Superior temporal gyrus (tissue), 1 donor: ENCODE measurements around the gene NOC2L.
A peak's percentile ranks its signal among the peaks of the same experiment; 100 is the strongest.

ENCODE experiments used
- DNase-seq: peaks from one replicate; pipeline ENCODE4 v3.0.0-alpha.2; 2016; ENCODE audit errors: extremely low spot score

Gene NOC2L

DNA sequence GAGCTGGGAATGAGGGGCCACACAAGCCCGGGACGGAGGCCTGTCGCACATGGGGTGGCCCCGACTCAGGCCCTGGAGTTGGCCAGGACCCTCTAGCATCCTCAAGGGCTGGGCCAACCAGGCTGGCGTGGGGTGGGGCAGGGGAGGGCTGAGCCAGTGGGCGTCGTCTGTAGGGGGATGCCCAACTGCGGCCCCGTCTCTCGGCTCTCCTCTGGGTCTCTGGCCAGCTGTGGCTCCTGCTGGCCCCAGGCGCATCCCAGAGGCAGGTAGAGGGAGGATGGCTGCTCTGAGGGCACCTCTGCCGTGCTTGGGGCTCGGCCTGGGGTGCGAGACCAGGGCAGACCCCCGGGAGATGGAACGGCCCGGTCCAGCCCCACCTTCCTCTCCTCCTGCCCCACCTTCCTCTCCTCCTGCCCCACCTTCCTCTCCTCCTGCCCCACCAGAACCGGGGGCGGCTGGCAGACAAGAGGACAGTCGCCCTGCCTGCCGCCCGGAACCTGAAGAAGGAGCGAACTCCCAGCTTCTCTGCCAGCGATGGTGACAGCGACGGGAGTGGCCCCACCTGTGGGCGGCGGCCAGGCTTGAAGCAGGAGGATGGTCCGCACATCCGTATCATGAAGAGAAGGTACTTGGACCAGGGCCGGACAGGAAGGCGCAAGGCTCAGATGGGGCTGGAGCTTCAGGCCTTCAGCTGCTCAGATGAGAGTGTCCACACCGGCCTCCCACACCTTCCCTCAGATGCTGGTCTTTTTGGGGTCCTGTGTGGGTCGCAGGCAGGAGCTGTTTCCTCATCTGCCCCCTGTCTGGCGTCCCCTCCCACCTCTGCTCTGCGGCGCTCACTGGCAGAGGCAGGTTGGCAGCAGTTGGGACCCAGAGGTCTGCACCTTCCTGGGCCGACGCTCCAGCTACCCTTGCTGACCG lies 29.1 kb downstream of the NOC2L start:
- no peak for DNase-seq

DNA sequence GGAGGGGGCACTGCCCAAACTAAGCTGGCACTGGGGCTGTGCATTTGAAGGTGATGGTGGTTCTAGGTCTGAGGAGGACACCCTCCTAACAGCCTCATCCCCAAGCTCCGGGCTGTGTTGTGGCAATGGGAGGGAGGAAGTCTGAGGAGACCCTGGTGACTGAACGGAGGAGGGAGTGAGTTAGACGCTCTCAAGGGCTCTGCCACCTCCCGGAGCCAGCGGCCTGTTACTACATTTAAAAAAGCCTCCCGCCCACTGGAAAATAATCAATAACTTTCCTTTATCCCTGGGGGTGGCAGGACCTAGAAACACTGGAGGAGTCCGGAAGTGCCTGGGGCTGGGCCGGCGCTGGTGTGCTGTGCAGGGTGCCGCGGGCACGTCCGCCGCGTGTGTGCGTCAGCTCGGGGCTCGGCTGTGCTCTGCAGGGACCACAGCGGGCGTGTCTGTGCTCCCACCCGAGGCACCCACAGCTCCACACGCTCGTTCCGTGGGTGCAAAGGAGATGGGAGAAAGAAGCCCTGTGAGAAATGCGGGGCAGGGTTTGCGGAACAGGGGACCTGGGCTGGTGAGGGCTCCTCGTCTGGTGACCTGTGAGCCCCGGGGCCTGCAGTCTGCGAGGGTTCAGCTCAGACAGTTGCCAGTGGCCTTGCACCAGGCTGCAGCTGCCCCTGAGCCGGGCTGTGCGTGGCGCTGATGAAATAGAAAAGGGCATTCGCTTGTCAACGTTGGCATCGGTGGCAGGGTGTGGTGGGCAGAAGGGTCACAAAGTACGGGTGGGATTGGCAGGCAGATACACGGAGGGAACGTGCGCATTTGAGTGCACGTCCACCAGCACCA lies 30.0 kb downstream of the NOC2L start:
- DNase-seq: no peak

DNA sequence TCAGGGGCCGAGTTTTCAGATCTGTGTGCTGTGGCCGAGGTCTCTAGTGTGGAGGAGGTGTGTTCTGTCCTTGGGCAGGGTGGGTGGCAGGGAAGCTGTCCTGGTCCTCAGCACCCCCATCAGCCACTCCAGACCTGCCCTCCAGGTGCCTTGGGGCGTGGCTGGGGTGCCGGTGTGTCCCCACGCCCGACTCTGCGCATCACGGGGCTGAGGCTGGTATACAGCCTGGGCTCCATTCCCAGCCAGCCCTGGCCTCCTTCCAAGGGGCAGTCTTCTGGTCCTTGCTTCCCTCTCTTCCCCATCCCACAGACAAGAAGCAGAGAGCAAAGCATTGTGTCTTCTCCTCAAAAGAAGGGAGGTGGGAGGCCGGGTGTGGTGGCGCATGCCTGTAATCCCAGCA lies 31.3 kb downstream of the NOC2L start:
- no peak for DNase-seq

DNA sequence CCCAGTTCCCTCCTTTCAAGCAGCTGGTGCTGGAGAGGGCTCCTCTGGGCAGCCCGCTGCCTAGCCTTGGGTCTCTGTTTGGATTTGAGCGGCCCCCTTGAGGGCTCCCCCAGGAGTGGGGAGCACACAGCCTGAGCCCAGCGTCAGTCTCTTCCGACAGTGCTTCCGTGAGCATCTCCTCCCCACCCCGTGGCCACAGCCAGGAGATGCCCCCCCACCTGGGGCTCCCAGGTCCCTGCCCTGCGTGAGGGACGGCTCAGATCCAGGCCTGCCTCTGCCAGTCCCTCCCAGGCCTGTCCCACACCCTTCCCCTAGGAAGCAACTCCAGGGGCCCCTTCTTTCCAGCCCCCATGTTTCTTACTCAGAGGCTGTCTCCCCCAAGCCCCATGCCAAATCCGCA lies 31.8 kb downstream of the NOC2L start:
- no peak for DNase-seq

DNA sequence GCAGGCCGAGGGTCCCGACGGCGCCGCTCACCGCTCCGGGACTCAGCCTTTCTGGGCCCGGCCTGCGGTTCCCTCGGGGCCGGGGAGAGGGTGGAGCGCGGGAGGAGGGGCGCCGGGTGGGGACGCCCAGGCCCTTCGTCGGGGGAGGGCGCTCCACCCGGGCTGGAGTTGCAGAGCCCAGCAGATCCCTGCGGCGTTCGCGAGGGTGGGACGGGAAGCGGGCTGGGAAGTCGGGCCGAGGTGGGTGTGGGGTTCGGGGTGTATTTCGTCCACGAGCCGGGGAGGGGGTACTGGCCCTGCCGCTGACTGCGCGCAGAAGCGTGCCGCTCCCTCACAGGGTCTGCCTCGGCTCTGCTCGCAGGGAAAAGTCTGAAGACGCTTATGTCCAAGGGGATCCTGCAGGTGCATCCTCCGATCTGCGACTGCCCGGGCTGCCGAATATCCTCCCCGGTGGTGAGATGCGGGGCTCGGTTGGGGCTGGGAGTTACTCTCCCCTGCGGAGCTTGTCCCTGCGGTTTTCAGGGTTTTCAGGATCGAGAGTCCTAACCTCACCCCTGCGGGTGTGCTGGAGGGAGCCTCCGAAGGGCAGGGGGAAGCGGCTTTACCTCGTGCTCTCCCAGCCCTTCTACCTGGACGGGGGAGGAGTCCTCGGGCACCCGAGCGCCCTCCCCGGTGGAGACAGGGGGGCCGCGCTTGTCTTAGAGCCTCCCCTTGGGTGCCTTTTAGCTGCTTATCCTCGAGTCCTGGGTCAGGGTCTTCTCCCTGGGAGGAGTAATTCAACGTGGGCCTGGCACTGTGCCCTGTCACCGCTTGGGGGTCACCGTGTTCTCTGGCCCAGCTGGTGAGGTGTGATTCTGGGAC lies 33.3 kb downstream of the NOC2L start:
- no peak for DNase-seq

DNA sequence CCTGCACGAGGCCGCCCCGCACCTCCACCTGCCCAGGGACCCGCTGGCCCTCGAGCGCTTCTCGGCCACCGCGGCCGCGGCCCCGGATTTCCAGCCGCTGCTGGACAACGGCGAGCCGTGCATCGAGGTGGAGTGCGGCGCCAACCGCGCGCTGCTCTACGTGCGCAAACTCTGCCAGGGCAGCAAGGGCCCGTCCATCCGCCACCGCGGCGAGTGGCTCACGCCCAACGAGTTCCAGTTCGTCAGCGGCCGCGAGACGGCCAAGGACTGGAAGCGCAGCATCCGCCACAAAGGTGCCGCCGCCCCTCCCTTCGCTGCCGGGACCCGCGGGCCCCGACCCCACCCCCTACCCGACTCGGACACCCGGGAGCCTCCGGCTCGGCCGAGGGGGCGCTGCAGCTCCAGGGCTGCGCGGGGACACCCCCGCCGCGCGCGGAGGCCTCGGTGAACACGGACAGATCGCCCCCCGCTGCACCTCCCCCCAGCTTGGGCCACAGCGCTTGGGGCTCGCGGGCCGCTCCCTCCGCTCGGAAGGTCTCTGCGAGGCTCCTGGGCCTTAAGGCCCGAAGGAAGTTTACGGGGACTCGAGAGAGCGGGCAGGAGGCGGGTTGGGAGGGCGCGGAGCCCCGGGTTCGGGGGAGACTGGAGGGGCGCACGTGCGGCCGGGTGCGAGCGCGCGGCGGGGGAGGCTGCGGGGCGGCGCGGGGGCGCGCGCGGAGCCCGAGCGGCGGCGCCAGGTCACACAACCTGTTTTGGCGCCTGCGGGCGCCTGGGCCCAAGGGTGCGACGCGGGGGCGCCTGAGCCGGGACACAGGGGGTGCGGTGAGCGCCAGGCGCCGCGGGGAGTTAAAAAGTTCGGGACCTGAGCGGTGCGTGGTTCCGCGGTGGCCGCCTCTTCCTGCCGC lies 34.1 kb downstream of the NOC2L start:
- DNase-seq: no peak

DNA sequence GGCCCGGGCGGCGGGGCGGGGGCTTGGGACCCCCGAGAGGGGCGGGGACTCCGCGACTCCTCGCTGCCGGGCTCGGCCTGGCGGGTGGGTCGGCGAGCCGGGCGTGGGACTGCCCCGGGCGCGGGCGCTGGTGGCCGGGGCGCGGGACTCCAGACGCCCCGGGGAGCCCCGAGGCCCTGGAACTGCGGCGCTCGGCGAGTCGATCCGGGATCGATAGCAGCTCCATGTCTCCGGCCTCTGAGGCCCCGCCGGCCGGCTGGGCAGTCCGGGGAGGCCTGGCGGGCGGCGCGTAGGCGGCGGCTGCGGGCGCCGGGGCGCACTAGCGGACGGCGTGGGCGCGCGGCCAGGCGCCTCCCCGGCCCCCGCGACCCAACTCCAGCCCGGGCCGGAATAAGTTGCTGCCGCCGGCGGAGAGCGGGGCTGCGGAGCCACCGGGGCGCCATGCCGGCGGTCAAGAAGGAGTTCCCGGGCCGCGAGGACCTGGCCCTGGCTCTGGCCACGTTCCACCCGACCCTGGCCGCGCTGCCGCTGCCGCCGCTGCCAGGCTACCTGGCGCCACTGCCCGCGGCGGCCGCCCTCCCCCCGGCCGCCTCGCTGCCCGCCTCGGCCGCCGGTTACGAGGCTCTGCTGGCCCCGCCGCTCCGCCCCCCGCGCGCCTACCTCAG lies 34.9 kb downstream of the NOC2L start:
- DNase-seq: no peak

DNA sequence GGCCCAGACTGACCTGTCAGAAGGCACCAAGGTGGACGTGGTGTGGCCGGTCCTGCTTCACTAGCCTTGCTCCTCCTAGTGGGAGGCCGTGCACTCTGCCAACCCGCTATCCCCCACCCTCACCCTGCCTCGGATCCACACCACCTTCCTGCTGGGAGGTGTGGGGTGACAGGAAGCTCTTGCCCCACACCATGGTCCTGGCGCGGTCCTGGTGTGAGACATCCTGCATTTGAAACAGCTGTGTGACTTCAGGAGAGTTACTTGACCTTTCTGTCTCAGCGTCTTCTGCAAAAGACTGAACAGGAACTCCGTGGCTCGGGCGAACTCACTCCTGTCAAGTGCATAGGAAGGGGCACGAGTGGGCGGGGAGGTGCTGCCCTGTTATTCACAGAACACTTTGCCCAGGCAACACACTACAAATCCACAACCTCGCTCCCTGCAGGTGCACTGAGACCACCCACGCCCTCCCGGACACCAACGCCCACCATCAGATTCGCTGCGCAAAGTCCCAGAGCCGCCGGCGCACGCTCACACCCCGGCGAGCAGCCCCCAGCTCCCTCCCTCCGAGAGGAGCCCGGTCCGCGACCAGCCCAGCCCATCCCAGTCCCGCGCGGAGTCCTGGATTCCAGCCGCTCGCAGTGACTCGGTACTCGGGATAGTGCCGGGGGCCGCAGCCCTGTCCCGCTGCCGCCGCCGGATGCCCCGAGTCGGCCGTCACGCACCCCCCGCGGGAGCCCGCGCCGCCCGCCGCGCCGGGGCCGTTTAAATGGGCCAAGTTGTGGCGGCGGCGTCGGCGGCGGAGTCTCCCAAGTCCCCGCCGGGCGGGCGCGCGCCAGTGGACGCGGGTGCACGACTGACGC lies 35.7 kb downstream of the NOC2L start, which contains the start of gene SAMD11:
TSS of gene SAMD11 (plus strand) at position 793 of the 860 bp plus-strand sequence. CDS start 509 bp downstream, outside the sequence.
- DNase-seq: peak; percentile 73

DNA sequence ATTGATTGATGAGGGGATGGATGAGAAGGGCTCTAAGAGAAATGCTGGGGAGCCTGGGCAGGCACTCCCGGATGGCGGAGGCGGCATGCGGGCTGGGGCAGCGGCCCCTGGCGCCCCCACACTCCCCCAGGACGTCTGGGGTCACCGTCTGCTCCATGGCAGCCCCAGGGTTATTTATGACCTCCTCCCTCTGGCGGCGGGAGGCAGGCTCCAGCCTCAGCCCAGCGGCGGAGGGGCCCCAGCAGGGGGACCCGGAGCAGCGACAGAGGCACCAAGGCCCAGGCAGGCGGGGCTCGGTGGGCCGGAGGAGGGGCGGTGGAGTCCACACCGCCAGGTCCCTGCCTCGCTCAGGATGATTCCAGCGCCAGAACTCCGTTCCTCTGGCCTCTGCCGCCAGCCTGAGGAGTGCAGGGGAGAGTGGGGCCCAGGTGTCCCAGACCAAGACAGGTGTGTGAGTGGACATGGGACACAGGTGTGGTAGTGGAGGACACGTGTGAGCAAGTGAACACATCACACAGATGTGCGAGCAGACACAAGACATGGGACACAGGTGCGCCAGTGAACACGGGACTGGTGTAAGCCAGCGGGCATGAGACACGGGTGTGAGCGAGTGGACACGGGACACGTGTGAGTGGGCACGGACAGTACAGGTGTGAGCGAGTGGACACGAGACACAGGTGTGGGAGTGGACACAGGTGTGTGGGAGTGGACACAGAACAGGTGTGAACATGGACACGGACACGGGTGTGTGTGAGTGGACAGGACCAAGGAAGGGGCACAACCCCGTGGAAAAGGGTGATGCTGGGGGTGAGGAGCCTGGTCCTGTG lies 37.8 kb downstream of the NOC2L start:
- peak; percentile 61 for DNase-seq

DNA sequence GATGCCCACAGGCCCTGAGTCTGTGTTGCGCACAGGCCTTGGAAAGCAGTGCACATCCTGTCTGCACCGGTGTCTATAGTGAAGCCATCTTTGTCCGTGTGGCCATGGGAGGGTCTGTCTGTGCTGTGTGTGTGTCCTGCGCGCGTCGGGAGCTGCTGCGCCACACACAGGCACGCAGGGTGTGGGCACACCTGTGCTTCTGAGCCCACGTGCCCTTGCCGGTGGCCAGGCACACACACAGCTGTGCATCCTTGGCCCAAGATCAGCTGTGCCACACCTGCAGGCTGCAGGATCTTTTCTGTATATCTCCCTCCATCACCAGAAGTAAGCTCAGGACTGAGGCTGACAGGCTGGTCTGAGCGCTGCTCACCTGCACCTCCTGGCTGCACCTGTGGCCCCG lies 38.5 kb downstream of the NOC2L start:
- DNase-seq: no peak

DNA sequence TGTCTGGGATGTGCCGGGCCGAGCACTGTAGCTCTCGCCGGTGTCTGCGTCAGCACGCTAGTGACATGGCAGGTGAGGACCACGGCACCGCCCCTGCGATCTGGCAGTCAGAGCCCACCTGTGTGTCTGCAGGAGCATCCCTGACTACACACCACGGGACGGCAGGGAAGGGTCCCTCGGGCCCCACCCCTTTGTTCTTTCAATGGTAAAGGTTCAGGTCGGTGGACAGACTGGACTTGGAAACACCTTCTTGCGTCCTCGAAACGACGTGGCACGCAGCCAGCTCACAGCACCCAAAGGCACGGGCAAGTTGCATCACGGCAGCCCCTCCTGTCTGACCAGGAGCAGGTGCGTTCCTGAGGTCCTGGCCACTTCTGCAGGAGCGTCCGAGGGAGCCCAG lies 39.0 kb downstream of the NOC2L start:
- no peak for DNase-seq

DNA sequence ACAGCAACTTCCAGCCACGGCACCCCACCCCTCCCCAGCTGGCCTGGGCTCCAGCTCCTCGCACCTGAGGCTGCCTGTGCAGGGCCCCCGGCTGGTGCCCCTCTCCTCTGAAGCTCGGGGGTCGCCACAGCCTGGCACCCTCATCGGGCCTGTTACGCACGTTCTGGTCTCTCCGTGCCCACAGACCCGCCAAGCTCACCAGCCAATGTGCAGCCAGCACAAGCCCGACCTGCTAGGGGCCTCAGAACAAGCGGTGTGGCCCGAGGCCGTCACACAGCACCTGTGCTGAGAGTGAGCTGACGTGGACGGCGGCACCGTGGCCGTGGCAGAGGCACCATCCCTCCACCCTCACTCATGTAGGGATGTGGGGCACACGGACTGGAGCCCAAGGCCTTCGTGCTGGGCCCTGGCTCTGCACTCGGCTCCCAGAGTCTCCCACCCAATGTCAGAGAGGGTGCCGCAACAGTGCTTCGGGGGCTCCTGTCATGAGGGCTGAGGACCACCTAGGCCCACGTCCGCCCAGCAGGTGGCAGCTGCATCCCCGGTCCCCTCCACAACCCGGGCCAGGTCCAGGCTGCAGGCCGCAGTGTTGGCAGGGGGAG lies 39.7 kb downstream of the NOC2L start:
- DNase-seq: no peak

DNA sequence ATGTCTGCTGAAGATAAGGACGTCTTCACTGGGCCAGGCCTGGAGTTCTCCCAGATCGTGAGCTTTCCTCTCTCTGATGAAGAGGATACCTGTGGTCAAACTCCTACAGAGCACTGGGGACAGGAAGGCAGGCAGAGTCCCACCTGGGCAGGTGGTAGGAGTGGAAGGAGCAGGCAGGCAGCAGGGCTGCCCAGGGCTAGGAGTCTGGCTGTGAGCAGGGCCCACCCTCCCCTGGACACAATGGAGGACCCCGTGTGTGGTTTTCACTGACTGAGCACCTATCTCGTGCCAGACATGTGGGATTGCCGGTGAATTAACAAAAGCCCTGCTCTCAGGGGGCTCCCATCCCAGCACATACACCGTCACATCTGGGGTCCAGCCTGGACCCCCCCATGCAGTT lies 40.2 kb downstream of the NOC2L start:
- DNase-seq: no peak

DNA sequence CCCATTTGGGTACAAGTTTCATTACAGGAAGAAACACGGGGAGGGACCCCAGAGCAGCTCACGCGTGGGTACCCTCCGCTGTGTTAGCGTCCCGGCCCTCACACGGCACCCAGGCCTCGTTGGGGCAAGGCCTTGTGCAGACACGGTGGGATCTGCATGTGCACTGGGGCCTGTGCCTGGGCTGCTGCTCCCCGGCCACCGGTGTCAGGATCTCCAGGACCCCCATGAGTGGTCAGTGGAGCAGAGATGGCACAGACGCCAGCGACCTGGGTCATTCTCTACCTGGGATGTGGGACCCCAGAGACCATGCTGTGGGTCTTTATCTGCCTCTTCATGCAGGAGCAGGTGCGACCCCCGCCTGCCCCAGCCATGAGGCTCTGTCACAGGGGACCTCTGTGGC lies 40.7 kb downstream of the NOC2L start:
- no peak for DNase-seq

DNA sequence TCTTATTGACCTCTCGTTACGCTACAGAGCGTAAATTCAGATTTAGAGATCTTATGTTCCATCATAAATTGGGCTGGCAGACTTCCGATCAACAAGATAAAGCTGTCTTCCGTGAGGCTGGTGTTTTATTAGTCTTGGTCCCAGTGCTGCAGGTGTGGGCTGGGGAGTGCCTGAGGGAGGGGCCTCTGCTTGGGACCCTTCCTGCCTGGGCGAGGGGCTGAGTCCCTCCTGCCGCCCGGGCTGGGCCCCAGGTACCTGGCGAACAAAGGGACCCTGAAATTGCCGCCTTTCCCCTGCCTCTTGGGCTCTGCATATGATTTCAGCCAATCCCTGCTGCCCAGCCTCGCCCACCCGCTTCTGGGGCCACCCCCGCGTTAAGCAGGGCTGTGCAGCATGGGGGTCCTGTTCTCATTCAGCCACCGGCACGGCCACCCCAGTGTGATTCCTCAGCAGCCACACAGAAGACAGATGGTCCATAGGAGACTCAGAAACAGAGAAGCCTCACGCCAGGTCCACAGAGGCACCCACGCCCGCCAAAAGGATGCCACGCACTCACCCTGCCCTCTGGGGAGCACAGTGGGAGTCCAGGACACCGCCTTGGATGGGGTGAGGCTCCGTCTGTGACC lies 41.5 kb downstream of the NOC2L start:
- no peak for DNase-seq

DNA sequence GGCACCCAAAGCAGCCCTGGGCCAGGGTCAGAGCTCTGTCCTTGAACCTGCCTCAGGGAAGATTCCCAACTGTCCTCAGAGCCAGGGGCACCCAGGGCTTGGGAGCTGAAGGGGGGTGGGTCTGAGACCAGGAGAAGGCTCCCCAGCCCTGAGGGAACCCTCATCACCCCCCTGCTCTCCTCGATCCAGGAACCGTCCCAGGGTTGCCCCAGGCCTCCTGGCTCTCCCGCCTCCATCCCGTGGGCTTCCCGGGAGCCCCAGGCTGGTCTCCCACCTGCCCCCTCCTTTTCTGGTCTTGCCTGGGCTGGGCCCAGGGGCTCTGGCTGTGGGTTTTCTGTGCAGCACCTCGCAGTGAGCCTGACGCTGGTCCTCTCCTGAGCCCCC lies 42.0 kb downstream of the NOC2L start:
- DNase-seq: no peak
